Measurements from ENCODE around the gene MRPL39.

GRCh38 chr21:25568246-25568645, 39.0 kb downstream of the MRPL39 start:
- TF ChIP-seq CTCF (IDR thresholded peaks at IDR 0.05), result no peak
- TF ChIP-seq POLR2A (IDR thresholded peaks at IDR 0.05), result no peak
